ENCODE data around the gene DUSP19. TPM values are rescaled to one million over a fixed set of nuclear protein-coding genes. Genes with fewer than 3 reads are reported as not detected.

Gene DUSP19
- total RNA-seq, 4 donors from 2014 or later, result 1.3 to 3.8 (median 2.0) TPM

DNA sequence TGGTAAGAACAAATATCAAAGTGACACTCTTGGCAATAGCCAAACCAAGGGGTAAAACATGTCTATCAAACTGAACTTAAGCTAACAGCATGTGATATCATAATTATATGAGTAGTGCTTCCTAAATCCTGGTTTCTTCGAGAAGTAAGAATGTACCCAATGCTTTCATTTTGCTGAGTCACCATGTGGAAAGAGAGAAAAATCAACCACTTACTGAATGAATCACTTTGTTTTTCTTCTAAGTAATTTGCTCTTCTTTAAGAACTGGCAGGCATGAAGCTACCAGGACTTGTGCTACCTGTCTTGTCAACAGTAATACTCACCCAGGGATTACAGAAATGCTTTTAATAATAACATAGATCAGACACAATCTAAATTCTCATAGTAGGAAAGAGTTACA lies 19.0 kb upstream of the DUSP19 start:
- H3K9me3 ChIP-seq, result no peaks in the 10 kb centered on the region
- no peak for TF ChIP-seq EP300 (IDR thresholded peaks at IDR 0.05)
- TF ChIP-seq POLR2A (IDR thresholded peaks at IDR 0.05), result no peak
- TF ChIP-seq, protein P1, sequence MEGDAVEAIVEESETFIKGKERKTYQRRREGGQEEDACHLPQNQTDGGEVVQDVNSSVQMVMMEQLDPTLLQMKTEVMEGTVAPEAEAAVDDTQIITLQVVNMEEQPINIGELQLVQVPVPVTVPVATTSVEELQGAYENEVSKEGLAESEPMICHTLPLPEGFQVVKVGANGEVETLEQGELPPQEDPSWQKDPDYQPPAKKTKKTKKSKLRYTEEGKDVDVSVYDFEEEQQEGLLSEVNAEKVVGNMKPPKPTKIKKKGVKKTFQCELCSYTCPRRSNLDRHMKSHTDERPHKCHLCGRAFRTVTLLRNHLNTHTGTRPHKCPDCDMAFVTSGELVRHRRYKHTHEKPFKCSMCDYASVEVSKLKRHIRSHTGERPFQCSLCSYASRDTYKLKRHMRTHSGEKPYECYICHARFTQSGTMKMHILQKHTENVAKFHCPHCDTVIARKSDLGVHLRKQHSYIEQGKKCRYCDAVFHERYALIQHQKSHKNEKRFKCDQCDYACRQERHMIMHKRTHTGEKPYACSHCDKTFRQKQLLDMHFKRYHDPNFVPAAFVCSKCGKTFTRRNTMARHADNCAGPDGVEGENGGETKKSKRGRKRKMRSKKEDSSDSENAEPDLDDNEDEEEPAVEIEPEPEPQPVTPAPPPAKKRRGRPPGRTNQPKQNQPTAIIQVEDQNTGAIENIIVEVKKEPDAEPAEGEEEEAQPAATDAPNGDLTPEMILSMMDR (IDR thresholded peaks at IDR 0.05), result no peak
- TF ChIP-seq POLR2AphosphoS5 (IDR thresholded peaks at IDR 0.05), result no peak
- H3K4me3 ChIP-seq, result no peak overlapping the region
- no peaks in the 10 kb centered on the region for H3K27me3 ChIP-seq
- DNase-seq (ENCODE audit: low spot score in 2 of 2), result no peak
- WGBS, result 34% methylated on average over 1 of the region's 1 CpG
- H3K4me1 ChIP-seq, result no peaks in the 10 kb centered on the region
- no peaks in the 10 kb centered on the region for H3K36me3 ChIP-seq
- no peak overlapping the region for H3K27ac ChIP-seq

DNA sequence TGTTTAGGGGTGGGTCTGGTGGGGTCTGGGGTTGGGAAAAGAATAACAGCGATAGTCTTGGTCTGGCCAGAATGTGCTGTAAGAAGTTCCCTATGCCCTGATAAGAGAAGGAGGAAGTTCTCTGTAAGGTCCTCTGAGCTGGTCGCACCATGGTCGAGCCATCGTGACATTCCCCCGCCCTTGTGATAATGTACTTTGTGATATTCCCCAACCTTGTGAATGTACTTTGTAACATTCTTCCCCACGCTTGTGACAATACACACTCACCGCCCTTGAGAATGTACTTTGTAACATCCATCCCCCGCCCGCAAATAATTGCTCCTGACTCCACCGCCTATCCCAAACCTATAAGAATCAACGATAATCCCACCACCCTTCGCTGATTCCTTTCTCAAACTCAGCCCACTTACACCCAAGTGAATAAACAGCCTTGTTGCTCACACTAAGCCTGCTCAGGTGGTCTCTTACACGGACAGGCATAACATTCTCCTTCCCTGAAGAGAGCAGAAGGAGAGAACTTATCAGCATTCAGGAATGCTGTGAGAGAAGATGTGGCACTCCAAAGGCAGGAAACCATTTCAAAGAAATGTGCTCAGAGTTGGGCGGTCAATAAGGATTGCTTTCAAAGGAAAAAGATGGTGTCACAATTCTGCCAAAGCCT lies 17.8 kb upstream of the DUSP19 start:
- Histone ChIP-seq H3K4me1 (no peaks in the 10 kb centered on the region), H3K36me3 (no peaks in the 10 kb centered on the region), H3K27ac (no peak overlapping the region), H3K9me3 (no peaks in the 10 kb centered on the region), H3K27me3 (no peaks in the 10 kb centered on the region), H3K4me3 (no peak overlapping the region)
- TF ChIP-seq POLR2A (IDR thresholded peaks at IDR 0.05) (no peak), POLR2AphosphoS5 (IDR thresholded peaks at IDR 0.05) (no peak)
- TF ChIP-seq, protein P1 (IDR thresholded peaks at IDR 0.05), result no peak
- no peak for DNase-seq (ENCODE audit: low spot score in 2 of 2)
- WGBS, result 93% methylated on average over 14 of the region's 14 CpGs

DNA sequence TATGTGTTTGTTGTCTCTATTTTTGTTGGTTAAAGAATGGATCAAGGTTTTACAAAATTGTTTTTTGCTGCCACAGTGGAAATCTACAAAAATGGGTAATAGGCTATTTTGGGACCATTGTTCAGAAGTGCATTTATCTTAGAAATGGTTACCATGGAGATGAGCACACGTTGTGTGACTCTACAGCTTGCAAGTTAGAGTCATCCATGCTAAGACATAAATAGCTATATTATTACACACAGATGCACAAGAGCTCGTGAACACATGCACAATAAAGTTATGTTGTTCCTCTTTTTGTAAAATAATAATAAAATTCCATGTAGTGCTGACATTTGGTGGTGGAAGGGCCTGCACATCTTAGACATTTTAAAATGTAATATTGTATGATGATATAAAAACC lies 15.5 kb upstream of the DUSP19 start:
- Histone ChIP-seq H3K27ac (no peak overlapping the region), H3K4me1 (no peaks in the 10 kb centered on the region), H3K36me3 (no peaks in the 10 kb centered on the region), H3K4me3 (no peak overlapping the region), H3K9me3 (no peaks in the 10 kb centered on the region), H3K27me3 (no peaks in the 10 kb centered on the region)
- WGBS, result 16% methylated on average over 2 of the region's 2 CpGs
- no peak for DNase-seq (ENCODE audit: low spot score in 2 of 2)
- no peak for TF ChIP-seq POLR2A (IDR thresholded peaks at IDR 0.05)
- TF ChIP-seq POLR2AphosphoS5 (IDR thresholded peaks at IDR 0.05), result no peak
- TF ChIP-seq, protein P1 (IDR thresholded peaks at IDR 0.05), result no peak
- no peak for TF ChIP-seq EP300 (IDR thresholded peaks at IDR 0.05)

DNA sequence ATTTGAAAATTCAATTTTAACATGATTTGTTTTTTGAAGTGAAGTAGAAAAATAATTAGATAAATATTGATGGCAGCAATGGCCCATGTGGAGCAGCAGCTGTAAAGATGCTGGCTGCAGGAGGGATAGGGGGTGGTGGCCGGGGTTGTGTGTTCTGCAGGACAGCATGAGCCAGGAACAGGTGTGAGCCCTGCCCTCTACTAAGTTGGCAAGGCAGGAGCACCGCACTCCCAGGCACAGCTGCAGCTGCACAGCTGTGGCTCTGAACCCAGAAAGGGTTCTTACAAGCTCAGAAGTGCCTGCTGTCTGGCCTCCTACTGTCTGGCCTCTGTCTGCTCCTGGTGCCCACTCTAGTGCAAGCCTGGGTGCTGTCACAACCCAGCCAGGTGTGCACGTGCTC lies 10.0 kb upstream of the DUSP19 start:
- no peaks in the 10 kb centered on the region for H3K9me3 ChIP-seq
- no peaks in the 10 kb centered on the region for H3K4me1 ChIP-seq
- H3K4me3 ChIP-seq, result no peak overlapping the region
- DNase-seq (ENCODE audit: low spot score in 2 of 2), result no peak
- no peaks in the 10 kb centered on the region for H3K36me3 ChIP-seq
- TF ChIP-seq POLR2AphosphoS5 (IDR thresholded peaks at IDR 0.05), result no peak
- TF ChIP-seq POLR2A (IDR thresholded peaks at IDR 0.05), result no peak
- TF ChIP-seq EP300 (IDR thresholded peaks at IDR 0.05), result no peak
- TF ChIP-seq, protein P1 (IDR thresholded peaks at IDR 0.05), result no peak
- 83% methylated on average over 2 of the region's 3 CpGs for WGBS
- H3K27ac ChIP-seq, result no peak overlapping the region
- no peaks in the 10 kb centered on the region for H3K27me3 ChIP-seq

DNA sequence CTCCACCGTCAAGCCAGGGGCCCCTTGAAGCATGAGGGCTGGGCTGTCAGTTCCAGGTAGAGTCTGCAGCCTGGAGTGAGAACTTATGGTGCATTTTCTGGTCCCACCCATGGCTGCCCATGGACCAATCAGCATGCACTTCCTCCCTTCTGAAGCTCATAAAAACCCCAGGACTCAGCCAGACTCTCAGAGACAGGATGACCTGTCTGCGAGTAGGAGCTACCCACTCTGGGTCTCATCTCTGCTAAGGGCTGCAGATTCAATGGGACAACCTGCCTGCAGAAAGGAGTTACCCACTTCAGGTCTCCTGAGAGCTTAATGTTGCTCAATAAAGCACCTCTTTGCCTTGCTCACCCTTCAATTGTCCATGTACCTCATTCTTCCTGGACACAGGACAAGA lies 9.4 kb upstream of the DUSP19 start:
- WGBS, result 100% methylated on average over 1 of the region's 2 CpGs
- Histone ChIP-seq H3K4me3 (no peak overlapping the region), H3K27ac (no peak overlapping the region), H3K36me3 (no peaks in the 10 kb centered on the region), H3K9me3 (no peaks in the 10 kb centered on the region), H3K4me1 (no peaks in the 10 kb centered on the region), H3K27me3 (no peaks in the 10 kb centered on the region)
- TF ChIP-seq EP300 (IDR thresholded peaks at IDR 0.05) (no peak), POLR2A (IDR thresholded peaks at IDR 0.05) (no peak), POLR2AphosphoS5 (IDR thresholded peaks at IDR 0.05) (no peak)
- TF ChIP-seq, protein P1 (IDR thresholded peaks at IDR 0.05), result no peak
- no peak for DNase-seq (ENCODE audit: low spot score in 2 of 2)
